H9 (cell line): ENCODE results near the gene SLC12A5. TPM values are rescaled to one million over a fixed set of nuclear protein-coding genes. Genes with fewer than 3 reads are reported as not detected.

ENCODE experiments used
- DNase-seq: peaks from one replicate; pipeline ENCODE4 v3.0.0-alpha.2; 2017
- H2AFZ ChIP-seq: one replicate; pipeline ENCODE4 v1.6.1; 2013; ENCODE audit warnings: mild to moderate bottlenecking, low read length, control low read depth, moderate library complexity
- H2AK5ac ChIP-seq: 2 replicates; pipeline ENCODE4 v1.6.1; 2013; ENCODE audit warnings: low read length, control low read depth, mixed read lengths; ENCODE audit not compliant: insufficient read length
- H2BK120ac ChIP-seq: one replicate; pipeline ENCODE4 v1.6.1; 2013; ENCODE audit warnings: low read depth, mild to moderate bottlenecking, low read length, control low read depth, inconsistent platforms; ENCODE audit not compliant: poor library complexity, severe bottlenecking
- H2BK12ac ChIP-seq: 2 replicates; pipeline ENCODE4 v1.6.1; 2013; ENCODE audit warnings: low read length, control low read depth, mixed read lengths, low read depth; ENCODE audit not compliant: insufficient read length
- H2BK15ac ChIP-seq: 2 replicates; pipeline ENCODE4 v1.6.1; 2013; ENCODE audit warnings: low read depth, low read length, control low read depth
- H2BK20ac ChIP-seq: one replicate; pipeline ENCODE4 v1.6.1; 2013; ENCODE audit warnings: low read depth, mild to moderate bottlenecking, low read length, control low read depth, inconsistent platforms; ENCODE audit not compliant: poor library complexity, severe bottlenecking
- H2BK5ac ChIP-seq: 2 replicates; pipeline ENCODE4 v1.6.1; 2013; ENCODE audit warnings: low read length, control low read depth, mixed read lengths; ENCODE audit not compliant: insufficient read length
- H3K14ac ChIP-seq: 2 replicates; pipeline ENCODE4 v1.6.1; 2013; ENCODE audit warnings: low read length, control low read depth; ENCODE audit not compliant: insufficient read depth
- H3K18ac ChIP-seq: 2 replicates; pipeline ENCODE4 v1.6.1; 2013; ENCODE audit warnings: low read depth, mild to moderate bottlenecking, mixed read lengths, low read length, control low read depth; ENCODE audit not compliant: insufficient read length
- H3K23ac ChIP-seq: 2 replicates; pipeline ENCODE4 v1.6.1; 2013; ENCODE audit warnings: low read length, control low read depth, mixed read lengths, low read depth; ENCODE audit not compliant: insufficient read length
- H3K23me2 ChIP-seq: 2 replicates; pipeline ENCODE4 v1.6.1; 2013; ENCODE audit warnings: low read depth, mild to moderate bottlenecking, mixed read lengths, low read length, control low read depth; ENCODE audit not compliant: insufficient read length, poor library complexity, severe bottlenecking
- H3K27ac ChIP-seq: 2 replicates; pipeline ENCODE4 v1.5.1; 2013; ENCODE audit warnings: low read length, control low read depth, mixed read lengths, low read depth; ENCODE audit not compliant: insufficient read length
- H3K27me3 ChIP-seq: 2 replicates; pipeline ENCODE4 v1.6.1; 2013; ENCODE audit warnings: low read length, control low read depth, inconsistent platforms; ENCODE audit not compliant: insufficient read depth
- H3K4ac ChIP-seq: 2 replicates; pipeline ENCODE4 v1.6.1; 2013; ENCODE audit warnings: low read depth, mild to moderate bottlenecking, control low read depth, inconsistent platforms, low read length, moderate library complexity
- H3K4me1 ChIP-seq: 2 replicates; pipeline ENCODE4 v1.6.1; 2013; ENCODE audit warnings: low read length, control low read depth, inconsistent platforms; ENCODE audit not compliant: insufficient read depth
- H3K4me2 ChIP-seq: 2 replicates; pipeline ENCODE4 v1.6.1; 2013; ENCODE audit warnings: low read length, control low read depth, mixed read lengths; ENCODE audit not compliant: insufficient read length, insufficient read depth
- H3K56ac ChIP-seq: 2 replicates; pipeline ENCODE4 v1.6.1; 2013; ENCODE audit warnings: low read depth, mild to moderate bottlenecking, mixed read lengths, low read length, control low read depth; ENCODE audit not compliant: insufficient read length
- H3K79me1 ChIP-seq: 2 replicates; pipeline ENCODE4 v1.6.1; 2013; ENCODE audit warnings: low read depth, mild to moderate bottlenecking, moderate library complexity, low read length, control low read depth, inconsistent platforms; ENCODE audit not compliant: insufficient read depth, poor library complexity, severe bottlenecking
- H3K79me2 ChIP-seq: 2 replicates; pipeline ENCODE4 v1.6.1; 2013; ENCODE audit warnings: low read length, control low read depth, inconsistent platforms; ENCODE audit not compliant: insufficient read depth
- H3K9ac ChIP-seq: 2 replicates; pipeline ENCODE4 v1.6.1; 2013; ENCODE audit warnings: low read length, control low read depth, mixed read lengths; ENCODE audit not compliant: insufficient read length; ENCODE audit errors: extremely low read depth
- H3K9me3 ChIP-seq: one replicate; pipeline ENCODE4 v1.6.1; 2013; ENCODE audit warnings: low read depth, low read length, inconsistent platforms; ENCODE audit not compliant: control insufficient read depth
- H3T11ph ChIP-seq: one replicate; pipeline ENCODE4 v1.6.1; 2013; ENCODE audit warnings: mild to moderate bottlenecking, low read length, control low read depth, inconsistent platforms
- H4K20me1 ChIP-seq: one replicate; pipeline ENCODE4 v1.6.1; 2013; ENCODE audit not compliant: control insufficient read depth, insufficient read length, insufficient read depth
- H4K5ac ChIP-seq: 2 replicates; pipeline ENCODE4 v1.6.1; 2013; ENCODE audit warnings: low read depth, mild to moderate bottlenecking, mixed read lengths, low read length, control low read depth; ENCODE audit not compliant: insufficient read length
- H4K8ac ChIP-seq: replicated peaks from 2 replicates; pipeline ENCODE4 v1.6.1; 2013; ENCODE audit warnings: low read length, control low read depth, mixed read lengths, low read depth; ENCODE audit not compliant: insufficient read length
- H4K91ac ChIP-seq: 2 replicates; pipeline ENCODE4 v1.6.1; 2013; ENCODE audit warnings: low read depth, mild to moderate bottlenecking, moderate library complexity, mixed read lengths, low read length, control low read depth; ENCODE audit not compliant: insufficient read length
- H3K27ac Mint-ChIP-seq, 3 experiments: 2 replicates in 2 of 3; 3 replicates in 1 of 3; pipeline ENCODE4 v1.8.0; 2020 to 2021; ENCODE audit warnings: mixed read lengths in 3 of 3, mild to moderate bottlenecking in 1 of 3, moderate library complexity in 1 of 3
- H3K27me3 Mint-ChIP-seq: 2 replicates; pipeline ENCODE4 v1.8.0; 2021; ENCODE audit warnings: low read depth, mild to moderate bottlenecking, moderate library complexity, mixed read lengths
- H3K36me3 Mint-ChIP-seq, 3 experiments: 2 replicates in 2 of 3; 3 replicates in 1 of 3; pipeline ENCODE4 v1.8.0; 2020 to 2021; ENCODE audit warnings: low read depth in 3 of 3, mixed read lengths in 3 of 3; ENCODE audit not compliant: insufficient read depth in 1 of 3
- H3K4me1 Mint-ChIP-seq, 2 experiments: 2 replicates each; pipeline ENCODE4 v1.8.0; 2020; ENCODE audit warnings: mixed read lengths in 2 of 2
- H3K4me3 Mint-ChIP-seq, 2 experiments: 2 replicates in 1 of 2; 3 replicates in 1 of 2; pipeline ENCODE4 v1.8.0; 2020 to 2021; ENCODE audit warnings: mild to moderate bottlenecking in 2 of 2, mixed read lengths in 2 of 2, moderate library complexity in 1 of 2
- H3K9me3 Mint-ChIP-seq, 2 experiments: 2 replicates in 1 of 2; 3 replicates in 1 of 2; pipeline ENCODE4 v1.8.0; 2020; ENCODE audit warnings: mild to moderate bottlenecking in 2 of 2, mixed read lengths in 2 of 2, moderate library complexity in 1 of 2
- CTCF ChIP-seq: fragments of 200-600 bp; sonication (generic); conservative IDR thresholded peaks from 3 replicates; pipeline ENCODE4 v1.8.0; 2021; ENCODE audit warnings: antibody characterized with exemption, mild to moderate bottlenecking
- WGBS: extraction: QIAGEN DNeasy Blood & Tissue Kit; methylation state at CpG from one replicate; pipeline ENCODE4 v1.1.7; 2013; ENCODE audit warnings: missing lambda C conversion rate, low lambda C conversion rate, mixed read lengths; ENCODE audit not compliant: insufficient read length; ENCODE audit errors: extremely low coverage; 5-methylcytosine and 5-hydroxymethylcytosine counted together
- total RNA-seq: library from RNA; stranded (reverse); gene quantifications from 2 replicates; pipeline ENCODE4 v1.2.1, GENCODE V29; 2021

SLC12A5 gene
- total RNA-seq, 1 experiment from 2014 or later, result 8.7 TPM

GRCh38 chr20:46093531-46093930, 64.5 kb downstream of the SLC12A5 start:
- no peak overlapping the region for H4K8ac ChIP-seq
- H3K14ac ChIP-seq, result no peak overlapping the region
- no peak overlapping the region for H3K4me2 ChIP-seq
- no peak overlapping the region for H2BK15ac ChIP-seq
- H2BK20ac ChIP-seq, result no peak overlapping the region
- no peak for DNase-seq
- no peak overlapping the region for H3K23ac ChIP-seq
- H2BK120ac ChIP-seq, result no peak overlapping the region
- H3K4me1 ChIP-seq, result no peaks in the 10 kb centered on the region
- Mint-ChIP-seq H3K9me3 (peaks cover 0 to 3% of the 10 kb centered on the region in 2 experiments; a peak in 1 of 5 replicates), H3K4me3 (no peak overlapping the region), H3K27me3 (peaks cover 8% of the 10 kb centered on the region), H3K36me3 (no peaks in the 10 kb centered on the region), H3K27ac (peak overlapping the region in 1 of 3 experiments; percentile 56; a peak in 1 of 7 replicates), H3K4me1 (peaks cover 8 to 10% of the 10 kb centered on the region in 2 experiments)
- TF ChIP-seq CTCF, result no peak; the same call in 2 of the 3 replicates
- no peak overlapping the region for H2AK5ac ChIP-seq
- H4K20me1 ChIP-seq, result no peaks in the 10 kb centered on the region
- H3K23me2 ChIP-seq, result peaks cover 8% of the 10 kb centered on the region
- no peak overlapping the region for H3K4ac ChIP-seq
- no peaks in the 10 kb centered on the region for H3K9me3 ChIP-seq
- no peak overlapping the region for H3K9ac ChIP-seq
- peaks cover 4% of the 10 kb centered on the region; the same call in 1 of the 2 replicates for H3K79me2 ChIP-seq
- H2AFZ ChIP-seq, result no peak overlapping the region
- H3K79me1 ChIP-seq, result peaks cover 3% of the 10 kb centered on the region
- no CpG with 5 or more reads among the region's 2 CpGs for WGBS
- H4K91ac ChIP-seq, result no peak overlapping the region
- no peak overlapping the region for H3K27ac ChIP-seq
- H2BK12ac ChIP-seq, result no peak overlapping the region
- H3T11ph ChIP-seq, result no peak overlapping the region
- no peaks in the 10 kb centered on the region for H3K27me3 ChIP-seq
- no peak overlapping the region for H2BK5ac ChIP-seq
- H4K5ac ChIP-seq, result no peak overlapping the region
- H3K56ac ChIP-seq, result no peak overlapping the region
- no peak overlapping the region for H3K18ac ChIP-seq
